ENCODE results near the gene ANKRD39. TPM values are rescaled to one million over a fixed set of nuclear protein-coding genes. Genes with fewer than 3 reads are reported as not detected.
"Not testable (repeated sequence)": the region's sequence is repeated elsewhere in the genome, so short reads cannot be mapped to it uniquely, and the experiment has no call there.

Gene ANKRD39
- total RNA-seq, 1 donor from 2014 or later: 16.1 TPM

GRCh38 chr2:96819876-96820511 lies 37.8 kb downstream of the ANKRD39 start:
- intact Hi-C loops (cut with micrococcal nuclease): no loop called here
- DNase-seq: no peak
- no peak for ATAC-seq

GRCh38 chr2:96819128-96819875 lies 38.5 kb downstream of the ANKRD39 start:
- ATAC-seq: peak; percentile 53
- intact Hi-C loops (cut with micrococcal nuclease): no loop called here
- DNase-seq: peak; percentile 68

- DNase-seq (no peak), ATAC-seq (no peak)
- intact Hi-C loops (cut with micrococcal nuclease): no loop called here
Observed at GRCh38 chr2:96817882-96818281, 39.9 kb downstream of the ANKRD39 start.

GRCh38 chr2:96816836-96817702 lies 40.7 kb downstream of the ANKRD39 start:
- DNase-seq: no peak
- ATAC-seq: no peak
- intact Hi-C loops (cut with micrococcal nuclease): no loop called here

- intact Hi-C loops (cut with micrococcal nuclease): no loop called here
- DNase-seq (peak; percentile 99), ATAC-seq (peak; percentile 92)
Observed at GRCh38 chr2:96816127-96816835, 41.5 kb downstream of the ANKRD39 start, which contains the start of gene CNNM3. Gene CNNM3, plus strand, starts transcription at chr2:96816268. Its CDS starts 10 bp downstream, at chr2:96816278.

- DNase-seq (no peak), ATAC-seq (no peak)
- intact Hi-C loops (cut with micrococcal nuclease): no loop called here
Observed at GRCh38 chr2:96815326-96816126, 42.3 kb downstream of the ANKRD39 start.

- no peak for DNase-seq
- ATAC-seq: no peak
- intact Hi-C loops (cut with micrococcal nuclease): no loop called here
Observed at GRCh38 chr2:96813656-96814055, 44.2 kb downstream of the ANKRD39 start.

GRCh38 chr2:96811917-96812316 lies 45.9 kb downstream of the ANKRD39 start:
- DNase-seq: peak; percentile 85
- intact Hi-C loops (cut with micrococcal nuclease): no loop called here
- peak; percentile 47 for ATAC-seq

- DNase-seq (no peak), ATAC-seq (no peak)
- intact Hi-C loops (cut with micrococcal nuclease): no loop called here
Observed at GRCh38 chr2:96810783-96811192, 47.0 kb downstream of the ANKRD39 start.

GRCh38 chr2:96809951-96810782 lies 47.6 kb downstream of the ANKRD39 start:
- ATAC-seq (no peak), DNase-seq (no peak)
- intact Hi-C loops (cut with micrococcal nuclease): no loop called here

- ATAC-seq (no peak), DNase-seq (no peak)
- intact Hi-C loops (cut with micrococcal nuclease): no loop called here
Observed at GRCh38 chr2:96809216-96809882, 48.5 kb downstream of the ANKRD39 start.

GRCh38 chr2:96808176-96808837 lies 49.5 kb downstream of the ANKRD39 start:
- DNase-seq (peak; percentile 75), ATAC-seq (peak; percentile 75)
- intact Hi-C loops (cut with micrococcal nuclease): no loop called here

GRCh38 chr2:96807127-96807471 lies 50.7 kb downstream of the ANKRD39 start:
- DNase-seq (no peak), ATAC-seq (no peak)
- intact Hi-C loops (cut with micrococcal nuclease): no loop called here

GRCh38 chr2:96806468-96807126 lies 51.2 kb downstream of the ANKRD39 start:
- DNase-seq: no peak
- intact Hi-C loops (cut with micrococcal nuclease): no loop called here
- no peak for ATAC-seq

GRCh38 chr2:96805946-96806345 lies 51.9 kb downstream of the ANKRD39 start:
- intact Hi-C loops (cut with micrococcal nuclease); DNase-seq; ATAC-seq: not testable (repeated sequence)

GRCh38 chr2:96804986-96805385 lies 52.8 kb downstream of the ANKRD39 start:
- ATAC-seq: no peak
- intact Hi-C loops (cut with micrococcal nuclease): no loop called here
- no peak for DNase-seq
